Body of pancreas (tissue), 4 donors: ENCODE results near the gene NAIF1. TPM values are rescaled to one million over a fixed set of nuclear protein-coding genes. Genes with fewer than 3 reads are reported as not detected.

Source experiments
- ATAC-seq: fragments of 150-250 bp; one replicate; pipeline ENCODE4 v1.9.1; 2016
- DNase-seq, 4 donors: peaks; one replicate each; pipeline ENCODE4 v3.0.0-alpha.2; 2019
- H3K27ac ChIP-seq, 4 donors: fragments of 200-600 bp; sonication (generic); 1 replicate in 3 of 4; 2 replicates in 1 of 4; pipeline versions ENCODE4 v1.5.1 to v1.6.1; 2016 to 2019; ENCODE audit warnings: mild to moderate bottlenecking in 1 of 4, mixed read lengths in 1 of 4, moderate library complexity in 1 of 4
- H3K27me3 ChIP-seq, 2 donors: fragments of 200-600 bp; sonication (generic); one replicate each; pipeline ENCODE4 v1.6.0; 2016; ENCODE audit warnings: mild to moderate bottlenecking in 1 of 2
- H3K36me3 ChIP-seq, 2 donors: fragments of 200-600 bp; sonication (generic); replicated peaks in 1 of 2; 2 replicates each; pipeline ENCODE4 v1.5.1; 2016; ENCODE audit warnings: low read depth in 2 of 2; ENCODE audit not compliant: insufficient read depth in 1 of 2
- H3K4me1 ChIP-seq: fragments of 200-600 bp; sonication (generic); one replicate; pipeline ENCODE4 v1.6.0; 2016
- H3K4me3 ChIP-seq, 2 donors: fragments of 200-600 bp; sonication (generic); 1 replicate in 1 of 2; 2 replicates in 1 of 2; pipeline ENCODE4 v1.5.1; 2016 to 2019
- H3K9me3 ChIP-seq, 3 donors: fragments of 200-600 bp; sonication (generic); 1 replicate in 2 of 3; 2 replicates in 1 of 3; pipeline ENCODE4 v1.5.1; 2016
- POLR2A ChIP-seq, 3 donors: fragments of 450-650 bp; IDR thresholded peaks; one replicate each; pipeline ENCODE4 v1.6.1; 2016; ENCODE audit warnings: antibody characterized with exemption in 3 of 3, mild to moderate bottlenecking in 2 of 3
- WGBS, 2 donors: methylation state at CpG; one replicate each; pipeline ENCODE4 v1.1.5; 2017; 5-methylcytosine and 5-hydroxymethylcytosine counted together
- intact Hi-C: fragments of 100-400 bp; cut with DNase I; formaldehyde crosslinking; loops from one replicate; pipeline ENCODE4 v1.15.1; 2023
- total RNA-seq, 2 donors: library from RNA; depleted of rRNA; stranded (reverse); fragments of >200 nt; gene quantifications; one replicate each; pipeline ENCODE4 v1.1.0, GENCODE V29; 2016
- TF ChIP-seq, protein P1 (sequence below), 7 experiments: fragments of 450-650 bp in 4 of 7; fragments of 200-600 bp in 3 of 7; sonication (generic) in 3 of 7; IDR thresholded peaks; one replicate each; pipeline ENCODE4 v1.5.1; 2016 to 2019; ENCODE audit warnings: antibody characterized with exemption in 7 of 7

Gene NAIF1
- total RNA-seq, 2 donors from 2014 or later = 1.3 to 4.9 TPM

DNA sequence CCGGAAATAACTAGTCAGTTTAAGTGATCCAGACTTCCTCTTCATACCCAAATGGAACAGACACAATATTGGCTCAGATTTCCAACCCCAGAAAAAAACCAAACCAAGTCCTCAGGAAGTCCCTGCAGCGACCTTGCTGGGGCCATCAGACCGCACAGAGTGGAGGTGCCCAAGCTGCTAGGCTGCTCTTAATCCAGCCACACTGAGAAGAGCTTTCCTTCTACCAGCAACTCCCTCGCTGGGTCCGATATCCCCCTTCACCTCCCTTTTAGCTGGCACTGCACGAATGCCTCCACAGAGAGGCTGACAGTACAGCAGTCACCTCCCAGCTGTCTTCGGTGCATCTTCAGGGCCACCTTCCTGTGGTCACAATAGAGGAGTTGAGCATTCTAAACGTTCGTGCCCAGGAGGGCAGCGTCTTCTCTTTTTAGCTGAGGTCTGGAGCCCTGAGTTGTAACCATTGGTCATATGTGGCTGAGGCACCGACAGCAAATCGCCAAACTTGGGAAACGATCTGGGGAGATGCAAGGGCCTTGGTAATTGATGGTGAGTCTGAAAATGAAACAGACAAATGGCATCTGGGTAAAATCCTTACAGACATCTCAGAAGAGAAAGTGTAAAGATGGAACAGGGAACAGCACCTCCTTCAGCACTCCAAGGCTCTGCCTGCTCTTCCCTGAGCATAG lies 5.7 kb downstream of the NAIF1 start:
- H3K27ac ChIP-seq = peak overlapping the region in 1 of 4 donors; percentile 1
- peaks cover 53% of the 10 kb centered on the region for H3K4me1 ChIP-seq
- H3K9me3 ChIP-seq = no peaks in the 10 kb centered on the region
- 70 to 85% methylated on average over 13 of the region's 13 CpGs for WGBS, 2 donors
- no peak overlapping the region for H3K4me3 ChIP-seq
- intact Hi-C loops = no loop called here
- TF ChIP-seq, protein P1, sequence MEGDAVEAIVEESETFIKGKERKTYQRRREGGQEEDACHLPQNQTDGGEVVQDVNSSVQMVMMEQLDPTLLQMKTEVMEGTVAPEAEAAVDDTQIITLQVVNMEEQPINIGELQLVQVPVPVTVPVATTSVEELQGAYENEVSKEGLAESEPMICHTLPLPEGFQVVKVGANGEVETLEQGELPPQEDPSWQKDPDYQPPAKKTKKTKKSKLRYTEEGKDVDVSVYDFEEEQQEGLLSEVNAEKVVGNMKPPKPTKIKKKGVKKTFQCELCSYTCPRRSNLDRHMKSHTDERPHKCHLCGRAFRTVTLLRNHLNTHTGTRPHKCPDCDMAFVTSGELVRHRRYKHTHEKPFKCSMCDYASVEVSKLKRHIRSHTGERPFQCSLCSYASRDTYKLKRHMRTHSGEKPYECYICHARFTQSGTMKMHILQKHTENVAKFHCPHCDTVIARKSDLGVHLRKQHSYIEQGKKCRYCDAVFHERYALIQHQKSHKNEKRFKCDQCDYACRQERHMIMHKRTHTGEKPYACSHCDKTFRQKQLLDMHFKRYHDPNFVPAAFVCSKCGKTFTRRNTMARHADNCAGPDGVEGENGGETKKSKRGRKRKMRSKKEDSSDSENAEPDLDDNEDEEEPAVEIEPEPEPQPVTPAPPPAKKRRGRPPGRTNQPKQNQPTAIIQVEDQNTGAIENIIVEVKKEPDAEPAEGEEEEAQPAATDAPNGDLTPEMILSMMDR (IDR thresholded peaks at IDR 0.05) = no peak
- no peak for TF ChIP-seq POLR2A (IDR thresholded peaks at IDR 0.05)
- ATAC-seq (no peak), DNase-seq (no peak)
- no peaks in the 10 kb centered on the region for H3K27me3 ChIP-seq
- H3K36me3 ChIP-seq = no peaks in the 10 kb centered on the region

DNA sequence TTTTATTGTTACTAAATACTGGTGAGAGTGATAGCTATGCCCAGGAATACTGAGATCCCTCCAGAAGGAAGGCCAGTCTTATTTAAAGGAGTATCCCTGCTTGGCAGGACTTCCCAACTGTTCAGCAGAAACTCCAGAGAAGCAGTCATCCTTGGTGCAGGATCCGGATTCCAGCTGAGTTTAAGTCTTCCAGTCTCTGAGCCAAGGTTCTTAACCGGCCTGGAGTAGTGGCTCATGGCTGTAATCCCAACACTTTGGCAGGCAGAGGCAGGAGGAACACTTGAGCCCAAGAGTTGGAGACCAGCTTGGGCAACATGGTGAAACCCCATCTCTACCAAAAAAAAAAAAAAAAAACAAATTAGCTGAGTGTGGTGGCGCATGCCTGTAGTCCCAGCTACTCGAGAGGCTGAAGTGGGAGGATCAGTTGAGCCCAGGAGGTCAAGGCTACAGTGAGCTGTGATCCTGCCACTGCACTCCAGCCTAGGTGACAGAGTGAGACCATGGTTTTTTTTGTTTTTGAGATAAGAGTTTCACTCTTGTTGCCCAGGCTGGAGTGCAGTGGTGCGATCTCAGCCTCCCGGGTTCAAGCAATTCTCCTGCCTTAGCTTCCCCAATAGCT lies 7.6 kb downstream of the NAIF1 start:
- Histone ChIP-seq H3K27me3 (no peaks in the 10 kb centered on the region), H3K36me3 (no peaks in the 10 kb centered on the region), H3K27ac (no peak overlapping the region), H3K9me3 (no peaks in the 10 kb centered on the region), H3K4me1 (peaks cover 55% of the 10 kb centered on the region), H3K4me3 (no peak overlapping the region)
- no peak for TF ChIP-seq POLR2A (IDR thresholded peaks at IDR 0.05)
- TF ChIP-seq, protein P1 (IDR thresholded peaks at IDR 0.05) = no peak
- WGBS, 2 donors = 89 to 92% methylated on average over 5 to 6 of the region's 6 CpGs
- ATAC-seq (no peak), DNase-seq (no peak)
- intact Hi-C loops = no loop called here

DNA sequence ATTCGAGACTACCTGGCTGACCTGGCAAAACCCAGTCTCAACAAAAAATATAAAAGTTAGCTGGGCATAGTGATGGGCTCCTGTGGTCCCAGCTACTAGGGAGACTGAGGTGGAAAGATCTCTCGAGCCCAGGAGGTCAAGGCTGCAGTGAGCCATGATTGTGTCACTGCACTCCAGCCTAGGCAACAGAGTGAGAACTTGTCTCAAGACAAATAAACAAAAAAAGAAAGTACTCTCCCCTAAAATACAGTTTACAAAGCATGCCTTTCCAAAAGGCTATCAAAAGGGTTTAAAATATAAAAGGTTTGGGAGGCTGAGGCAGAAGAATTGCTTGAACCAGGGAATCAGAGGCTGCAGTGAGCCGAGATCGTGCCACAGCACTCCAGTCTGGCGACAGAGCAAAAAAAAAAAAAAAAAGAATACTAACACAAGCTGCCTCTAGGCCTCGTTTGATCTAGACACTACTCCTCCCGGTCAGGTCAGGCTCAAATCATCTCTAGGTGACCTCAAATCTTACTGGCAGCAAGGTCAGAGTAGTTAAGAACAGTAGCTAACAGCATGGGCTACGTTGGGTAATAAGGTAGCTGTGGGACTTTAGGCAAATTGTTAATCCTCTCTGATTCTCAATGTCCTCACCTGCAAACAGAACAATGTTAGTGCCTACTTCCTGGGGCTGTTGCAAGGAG lies 9.3 kb downstream of the NAIF1 start:
- Histone ChIP-seq H3K27ac (peak overlapping the region; percentile 89 to 94 (median 90)), H3K4me3 (no peak overlapping the region), H3K9me3 (no peaks in the 10 kb centered on the region), H3K4me1 (peaks cover 54% of the 10 kb centered on the region), H3K36me3 (no peaks in the 10 kb centered on the region), H3K27me3 (no peaks in the 10 kb centered on the region)
- ATAC-seq (peak; percentile 30), DNase-seq (peak in 1 of 4 donors; percentile 56)
- intact Hi-C loops = no loop called here
- WGBS, 2 donors = 60 to 66% methylated on average over 8 of the region's 8 CpGs
- TF ChIP-seq POLR2A (IDR thresholded peaks at IDR 0.05) = no peak
- TF ChIP-seq, protein P1 (IDR thresholded peaks at IDR 0.05) = no peak

DNA sequence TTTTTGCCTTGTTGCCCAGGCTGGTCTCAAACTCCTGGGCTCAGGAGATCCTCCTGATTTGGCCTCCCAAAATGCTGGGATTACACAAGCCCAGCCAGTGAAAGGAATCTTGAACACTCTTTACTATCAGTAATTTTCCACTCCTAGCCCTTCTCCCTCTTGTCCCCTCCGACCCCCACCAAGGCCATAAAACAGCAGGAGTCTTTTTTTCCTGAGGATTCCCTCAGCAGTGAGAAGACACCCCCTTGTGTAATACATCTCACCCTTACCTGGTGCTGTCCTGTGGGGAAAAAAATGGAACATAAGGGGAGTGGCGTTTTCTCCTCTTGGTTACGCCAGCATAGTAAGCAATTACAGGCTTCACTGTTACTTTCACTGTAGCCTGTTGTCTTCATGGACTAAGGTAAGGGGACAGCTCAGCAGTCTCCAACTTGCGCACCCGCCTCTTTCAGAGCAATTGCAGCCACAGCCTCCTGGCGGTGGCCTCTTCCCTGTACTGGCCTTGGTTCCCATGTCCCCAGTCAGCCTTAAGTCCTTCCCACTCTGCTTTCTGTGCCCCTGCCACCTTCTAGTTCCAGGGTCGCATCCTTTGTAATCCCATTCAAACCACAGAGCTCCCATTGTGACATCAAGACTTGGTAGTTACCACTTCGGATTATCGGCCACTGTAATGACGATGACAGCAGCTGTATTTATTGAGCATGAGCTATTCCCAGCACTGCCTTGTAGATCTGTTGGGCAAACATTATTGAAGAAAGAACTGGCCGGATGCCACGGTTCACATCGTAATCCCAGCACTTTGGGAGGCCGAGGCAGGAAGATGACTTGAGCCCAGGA lies 10.0 kb downstream of the NAIF1 start:
- WGBS, 2 donors = 52 to 59% methylated on average over 14 of the region's 14 CpGs
- no peak overlapping the region for H3K4me3 ChIP-seq
- DNase-seq (peak; percentile 86 to 92 (median 88)), ATAC-seq (peak; percentile 73)
- no peaks in the 10 kb centered on the region for H3K27me3 ChIP-seq
- TF ChIP-seq, protein P1 (IDR thresholded peaks at IDR 0.05) = no peak
- TF ChIP-seq POLR2A (IDR thresholded peaks at IDR 0.05) = peak in 2 of 3 donors; percentile 20 to 38
- intact Hi-C loops = no loop called here
- peak overlapping the region; percentile 89 to 94 (median 90) for H3K27ac ChIP-seq
- H3K36me3 ChIP-seq = no peaks in the 10 kb centered on the region
- no peaks in the 10 kb centered on the region for H3K9me3 ChIP-seq
- peaks cover 60% of the 10 kb centered on the region for H3K4me1 ChIP-seq
